ENCODE measurements around the gene CEP295NL.
A peak's percentile ranks its signal among the peaks of the same experiment; 100 is the strongest.
"Not testable (repeated sequence)": the region's sequence is repeated elsewhere in the genome, so short reads cannot be mapped to it uniquely, and the experiment has no call there.

Gene CEP295NL, protein sequence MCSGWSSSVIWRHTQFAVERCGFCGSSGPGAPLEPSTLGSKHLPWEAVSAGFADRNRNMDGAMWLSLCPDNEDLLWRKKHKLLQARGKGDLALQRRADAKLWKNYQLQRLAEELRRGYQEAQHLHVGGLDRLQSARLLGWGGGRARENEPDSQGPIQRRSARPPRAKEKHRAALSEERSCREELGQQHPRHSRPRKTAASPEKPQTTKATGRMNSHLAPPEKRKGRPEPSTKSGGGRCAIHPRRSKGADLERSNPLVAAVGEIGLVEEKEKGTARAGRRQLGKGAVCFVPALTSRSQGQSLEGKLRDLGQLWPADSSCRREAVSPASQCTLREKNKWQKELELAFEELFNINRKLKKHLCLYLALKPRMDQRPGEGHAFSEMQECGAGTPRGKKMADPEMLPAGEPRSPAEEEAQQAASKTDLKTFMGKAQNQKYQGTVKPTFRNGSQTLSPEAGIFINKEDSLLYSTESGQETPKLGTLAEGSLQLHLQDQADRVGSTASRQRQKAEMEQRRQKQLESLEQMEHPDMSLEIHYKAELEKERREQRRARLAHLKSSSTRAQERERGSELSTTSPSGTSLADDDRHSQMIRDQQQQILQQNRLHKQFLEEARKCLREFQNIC

DNA sequence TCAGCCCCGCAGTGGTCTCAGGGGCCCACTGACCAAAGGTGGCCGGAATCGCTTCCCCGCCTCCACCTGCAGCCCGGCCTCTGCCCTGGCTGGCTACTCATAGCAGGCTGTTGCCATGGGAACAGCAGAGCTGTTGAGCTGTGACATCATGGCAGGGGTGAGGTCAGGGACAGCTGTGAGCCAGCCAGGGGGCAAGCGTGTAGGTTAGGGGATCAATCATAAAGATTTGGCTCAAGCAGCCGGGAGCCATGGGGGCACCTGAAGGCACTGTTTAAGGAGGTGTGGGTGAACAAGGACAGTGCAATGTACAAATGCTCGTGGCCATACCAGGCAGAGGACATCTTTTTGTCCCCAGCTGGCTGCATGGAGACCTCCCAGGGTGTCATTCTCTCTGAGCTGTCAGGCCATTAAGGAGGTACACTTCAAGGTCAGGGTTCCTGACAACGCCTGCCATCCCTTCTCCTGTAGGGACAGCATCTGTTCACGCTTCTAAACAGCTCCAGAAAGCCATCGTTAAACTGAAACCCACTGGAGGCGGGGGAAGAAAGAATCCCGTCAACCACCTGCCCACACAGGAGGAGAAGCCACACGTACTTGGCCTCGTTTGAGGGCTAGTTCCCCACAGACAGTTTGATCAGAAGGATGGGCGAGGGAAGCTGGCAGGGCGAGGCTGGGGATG lies at the start of gene CEP295NL:
TSS of gene CEP295NL (minus strand) at position 101 of the 679 bp plus-strand sequence. CDS start 1,373 bp downstream, outside the sequence.
- no peak for DNase-seq

DNA sequence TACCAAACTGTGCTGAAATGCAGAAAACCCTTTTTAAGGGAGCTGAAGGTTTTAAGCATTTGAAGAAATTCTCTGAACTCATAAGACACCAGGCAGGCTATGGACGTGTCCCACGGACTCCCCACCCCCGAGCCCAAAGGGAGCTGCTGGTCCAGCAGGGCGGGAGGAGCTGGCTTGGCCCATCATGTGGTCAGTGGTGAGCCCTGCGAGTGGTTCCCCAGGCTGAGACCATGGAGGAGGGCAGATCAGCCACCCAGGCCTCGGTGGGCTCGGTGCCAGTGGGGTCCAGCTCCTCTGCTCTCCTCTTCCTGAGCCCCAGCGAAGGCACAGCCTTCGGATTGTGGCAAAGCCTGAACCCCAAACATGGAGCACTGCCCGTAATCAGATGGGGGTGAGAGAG lies 49.7 kb upstream of the CEP295NL start:
- DNase-seq, result no peak

DNA sequence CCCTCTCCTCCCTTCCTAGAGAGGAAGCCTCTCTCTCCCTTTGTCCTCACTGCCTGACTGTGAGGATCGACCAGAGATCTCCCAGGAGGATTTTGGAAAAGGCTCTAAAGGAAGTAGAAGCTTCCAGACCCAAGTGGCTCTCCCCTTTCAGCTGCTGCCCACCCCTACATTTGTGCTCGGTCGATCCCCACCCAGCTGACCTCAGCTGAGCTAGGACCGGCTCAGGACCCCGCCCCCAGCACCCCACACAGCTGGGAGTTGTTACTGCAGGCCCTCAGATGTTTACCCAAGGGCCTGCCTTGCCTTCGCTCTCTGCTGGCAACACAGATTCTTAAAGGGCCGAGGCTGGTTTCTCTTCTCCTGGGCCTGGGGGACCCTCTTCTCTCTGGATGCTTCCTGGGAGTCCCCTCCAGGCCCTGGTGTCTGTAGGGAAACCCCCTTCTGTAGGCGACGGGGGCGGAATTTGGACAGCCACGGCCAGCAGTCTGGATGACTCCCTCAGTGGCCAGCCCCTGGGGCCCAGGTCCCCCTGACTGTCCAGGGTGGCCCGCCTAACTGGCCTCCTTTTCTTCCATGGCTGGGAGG lies 49.1 kb upstream of the CEP295NL start:
- DNase-seq, result no peak

DNA sequence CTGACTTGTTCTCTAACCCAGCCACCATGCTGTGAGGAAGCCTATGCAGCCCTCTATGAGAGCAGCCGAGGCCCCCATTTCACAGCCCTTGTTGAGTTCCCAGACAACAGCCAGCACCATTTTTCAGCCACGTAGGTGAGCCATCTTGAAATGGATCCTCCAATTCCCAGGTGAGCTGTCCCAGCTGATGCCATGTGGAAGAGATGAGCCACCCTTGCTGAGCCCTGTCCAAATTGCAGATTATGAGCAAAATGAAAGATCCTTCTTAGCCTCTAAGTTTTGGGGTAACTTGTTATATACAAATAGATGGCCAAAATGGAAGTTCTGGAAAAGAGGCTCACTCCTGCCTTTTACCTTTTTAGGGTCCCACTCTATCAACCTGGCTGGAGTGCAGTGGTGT lies 47.9 kb upstream of the CEP295NL start:
- DNase-seq, result no peak

DNA sequence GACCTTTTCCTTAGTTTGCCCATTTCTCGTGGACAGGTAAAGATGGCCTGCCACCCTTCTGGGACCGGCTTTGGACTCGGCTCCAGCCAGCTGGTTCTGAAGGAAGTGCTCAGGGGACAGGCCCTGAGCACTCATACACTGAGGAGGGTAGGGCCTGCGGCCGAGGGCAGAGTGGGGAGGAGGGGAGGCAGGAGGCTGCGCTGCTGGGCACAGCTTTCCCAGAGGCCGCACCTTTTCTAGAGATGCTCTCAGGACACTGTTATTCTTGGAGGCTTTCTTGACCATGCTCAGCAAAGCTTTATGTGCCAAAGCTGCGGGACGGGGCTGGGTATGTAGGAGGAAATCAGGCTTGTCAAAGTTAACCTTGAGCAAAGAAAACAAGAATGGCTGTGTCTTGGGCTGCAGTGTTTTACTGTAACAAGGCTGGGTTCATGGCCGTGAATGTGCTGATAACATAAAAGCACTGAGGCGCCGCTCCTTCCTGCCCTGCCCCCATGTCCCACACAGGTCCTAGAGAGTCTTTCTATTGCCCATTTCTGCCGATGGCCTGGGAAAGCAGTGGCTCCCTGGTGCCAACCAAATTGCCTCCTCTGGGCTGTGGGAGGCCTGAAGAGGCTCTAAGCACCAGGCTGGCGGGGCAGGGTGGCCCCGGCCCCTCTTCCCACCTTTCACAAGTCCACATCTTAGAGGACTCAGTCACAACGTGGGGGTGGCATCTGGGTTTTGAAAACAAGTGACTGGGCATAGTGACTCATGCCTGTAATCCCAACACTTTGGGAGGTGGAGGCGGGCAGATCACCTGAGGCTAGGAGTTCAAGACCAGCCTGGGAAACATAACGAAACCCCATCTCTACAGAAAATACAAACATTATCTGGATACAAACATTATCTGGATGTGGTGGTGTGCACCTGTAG lies 44.5 kb upstream of the CEP295NL start:
- no peak for DNase-seq

DNA sequence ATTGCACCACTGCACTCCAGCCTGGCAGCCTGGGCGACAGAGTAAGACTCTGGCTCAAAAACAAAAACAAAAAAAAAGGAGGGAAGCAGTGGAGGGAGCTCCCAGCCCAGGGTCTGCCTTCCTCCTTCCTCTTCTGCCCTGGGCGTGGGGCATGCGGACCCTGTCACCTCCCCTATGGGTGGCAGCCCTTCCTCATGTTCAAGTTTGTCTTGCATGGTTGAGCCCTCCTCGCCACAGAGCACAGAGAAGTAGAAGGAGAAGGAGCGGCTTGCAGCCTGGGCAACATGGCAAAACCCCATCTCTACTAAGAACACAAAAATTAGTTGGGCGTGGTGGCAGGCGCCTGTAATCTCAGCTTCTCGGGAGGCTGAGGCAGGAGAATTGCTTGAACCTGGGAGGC lies 43.6 kb upstream of the CEP295NL start:
- no peak for DNase-seq

DNA sequence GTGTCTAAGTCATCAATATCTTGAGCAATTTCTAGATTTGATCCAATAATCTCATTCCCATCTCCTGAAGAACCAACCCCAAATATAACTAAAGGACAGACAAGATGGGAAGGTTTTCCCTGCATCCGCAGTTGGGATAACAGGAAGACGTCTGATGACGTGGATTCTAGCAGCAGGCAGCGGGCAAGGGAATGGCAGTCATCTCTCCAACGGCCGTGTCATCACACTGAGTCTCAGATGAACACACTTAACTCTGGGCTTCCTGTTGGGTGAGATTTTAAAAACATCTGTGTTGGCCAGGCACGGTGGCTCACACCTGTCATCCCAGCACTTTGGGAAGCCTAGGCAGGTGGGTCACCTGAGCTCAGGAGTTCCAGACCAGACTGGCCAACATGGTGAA lies 43.1 kb upstream of the CEP295NL start:
- no peak for DNase-seq

DNA sequence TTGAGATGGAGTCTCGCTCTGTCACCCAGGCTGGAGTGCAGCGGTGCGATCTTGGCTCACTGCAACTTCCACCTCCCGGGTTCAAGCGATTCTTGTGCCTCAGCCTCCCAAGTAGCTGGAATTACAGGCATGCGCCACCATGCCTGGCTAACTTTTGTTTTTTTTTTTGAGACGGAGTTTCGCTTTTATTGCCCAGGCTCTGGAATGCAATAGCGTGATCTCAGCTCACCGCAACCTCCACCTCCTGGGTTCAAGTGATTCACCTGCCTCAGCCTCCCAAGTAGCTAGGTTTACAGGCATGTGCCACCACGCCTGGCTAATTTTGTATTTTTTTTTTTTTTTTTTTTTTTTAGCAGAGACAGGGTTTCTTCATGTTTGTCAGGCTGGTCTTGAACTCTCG lies 42.5 kb upstream of the CEP295NL start:
- not testable (repeated sequence) for DNase-seq

DNA sequence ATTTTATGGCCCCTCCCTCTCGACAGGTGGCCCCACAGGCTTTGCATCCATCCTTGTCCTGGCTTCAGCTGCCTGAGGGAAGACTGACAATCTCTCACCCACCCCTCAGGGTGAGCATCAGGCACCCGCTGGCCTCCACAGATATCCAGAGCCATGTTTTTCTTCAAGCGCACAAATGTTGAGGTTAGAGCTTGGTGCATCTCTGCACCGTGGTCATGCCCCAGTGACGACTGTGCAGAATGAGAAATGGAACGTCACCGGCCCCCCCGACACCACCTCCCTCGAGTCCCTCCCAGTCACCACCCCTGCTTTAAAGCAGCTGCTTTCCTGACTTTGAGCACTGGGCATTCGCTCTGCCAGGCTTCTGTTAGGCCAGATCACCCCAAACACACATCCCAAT lies 42.0 kb upstream of the CEP295NL start:
- no peak for DNase-seq

DNA sequence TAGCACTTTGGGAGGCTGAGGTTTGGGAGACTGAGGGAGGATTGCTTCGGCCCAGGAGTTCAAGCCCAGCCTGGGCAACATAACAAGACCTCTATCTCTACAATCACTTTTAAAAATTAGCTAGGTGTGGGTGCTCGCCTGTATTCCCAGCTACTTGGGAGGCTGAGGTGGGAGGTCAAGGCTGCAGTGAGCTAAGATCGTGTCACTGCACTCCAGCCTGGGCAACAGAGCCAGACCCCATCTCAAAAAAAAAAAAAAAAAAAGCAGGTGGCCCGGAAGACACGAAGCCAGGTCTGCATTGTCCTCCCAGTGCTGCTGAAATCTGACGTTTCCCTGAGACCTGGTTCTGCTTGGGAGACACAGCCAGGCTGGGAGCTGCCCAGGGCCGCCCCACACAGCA lies 41.0 kb upstream of the CEP295NL start:
- no peak for DNase-seq

DNA sequence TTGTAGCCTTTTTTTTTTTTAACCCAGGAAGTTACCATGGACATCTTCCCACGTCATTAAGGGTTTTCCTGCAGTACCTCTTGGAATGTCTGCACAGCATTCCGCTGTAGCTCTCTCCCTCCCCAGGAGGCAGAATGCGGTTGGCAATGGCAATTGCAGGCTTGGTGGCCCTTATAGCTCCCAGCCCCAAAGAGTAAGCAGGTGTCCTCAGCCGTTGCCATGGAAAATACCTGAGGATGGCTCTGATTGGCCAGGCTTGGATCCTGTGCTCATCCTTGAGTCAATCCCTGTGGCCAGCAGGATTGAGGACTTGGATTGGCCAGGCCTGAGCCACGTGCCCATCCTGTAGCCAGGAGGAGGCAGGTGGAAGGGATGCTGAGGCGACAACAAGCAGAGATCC lies 37.7 kb upstream of the CEP295NL start:
- no peak for DNase-seq

DNA sequence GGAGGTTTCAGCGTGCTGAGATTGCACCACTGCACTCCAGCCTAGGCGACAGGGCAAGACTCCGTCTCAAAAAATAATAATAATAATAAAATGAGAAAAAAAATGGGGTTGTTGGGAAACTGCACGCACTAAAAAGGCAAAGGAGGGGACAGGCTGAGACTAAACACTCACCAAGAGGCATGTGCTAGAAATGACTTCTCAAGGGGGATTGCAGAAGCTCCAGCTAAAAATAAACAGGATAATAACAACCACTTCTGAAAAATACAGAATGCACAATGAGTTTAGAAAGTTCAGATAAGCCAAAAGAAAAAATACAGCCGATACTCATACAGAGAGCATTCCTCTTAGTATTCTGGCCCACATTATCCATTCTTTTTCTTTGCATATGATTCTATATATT lies 37.3 kb upstream of the CEP295NL start:
- DNase-seq, result no peak

DNA sequence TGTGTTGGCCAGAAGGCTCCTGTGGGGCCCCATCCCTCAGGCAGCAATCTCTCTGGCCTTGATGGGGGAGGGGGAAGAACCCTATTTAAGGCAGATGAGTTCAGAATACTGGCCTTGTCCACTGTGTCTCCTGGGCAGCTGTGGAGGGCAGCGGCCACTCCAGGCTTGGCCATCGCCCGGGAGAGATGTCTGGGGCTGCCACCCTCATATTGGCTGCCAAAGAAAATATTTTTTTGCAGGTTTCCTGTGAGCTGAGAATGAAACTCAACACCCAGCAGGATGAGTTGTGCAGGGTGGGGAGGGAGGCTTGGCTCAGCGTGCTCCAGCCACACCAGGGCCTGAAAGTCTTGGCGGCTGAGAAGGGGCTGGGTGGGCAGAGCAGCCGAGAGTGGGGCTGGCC lies 36.6 kb upstream of the CEP295NL start:
- no peak for DNase-seq

DNA sequence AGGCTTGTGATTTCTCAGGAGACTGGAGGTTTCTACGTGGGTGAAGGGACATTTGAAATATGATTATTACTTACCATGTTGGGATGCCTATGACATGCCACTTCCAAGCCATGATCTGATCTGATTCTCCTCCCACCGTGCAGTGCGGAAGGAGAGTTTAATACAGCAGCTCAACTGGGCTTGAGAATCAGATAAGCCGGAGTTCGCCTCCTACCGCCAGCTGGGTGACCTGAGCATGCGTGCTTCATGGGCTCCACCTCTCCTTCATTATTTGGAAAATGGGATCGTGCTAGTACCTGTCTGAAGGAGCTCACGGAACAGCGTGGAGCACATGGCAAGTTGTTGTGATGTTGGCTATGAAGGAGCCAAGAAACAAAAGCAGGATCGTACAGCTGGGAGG lies 34.6 kb upstream of the CEP295NL start:
- DNase-seq, result no peak

DNA sequence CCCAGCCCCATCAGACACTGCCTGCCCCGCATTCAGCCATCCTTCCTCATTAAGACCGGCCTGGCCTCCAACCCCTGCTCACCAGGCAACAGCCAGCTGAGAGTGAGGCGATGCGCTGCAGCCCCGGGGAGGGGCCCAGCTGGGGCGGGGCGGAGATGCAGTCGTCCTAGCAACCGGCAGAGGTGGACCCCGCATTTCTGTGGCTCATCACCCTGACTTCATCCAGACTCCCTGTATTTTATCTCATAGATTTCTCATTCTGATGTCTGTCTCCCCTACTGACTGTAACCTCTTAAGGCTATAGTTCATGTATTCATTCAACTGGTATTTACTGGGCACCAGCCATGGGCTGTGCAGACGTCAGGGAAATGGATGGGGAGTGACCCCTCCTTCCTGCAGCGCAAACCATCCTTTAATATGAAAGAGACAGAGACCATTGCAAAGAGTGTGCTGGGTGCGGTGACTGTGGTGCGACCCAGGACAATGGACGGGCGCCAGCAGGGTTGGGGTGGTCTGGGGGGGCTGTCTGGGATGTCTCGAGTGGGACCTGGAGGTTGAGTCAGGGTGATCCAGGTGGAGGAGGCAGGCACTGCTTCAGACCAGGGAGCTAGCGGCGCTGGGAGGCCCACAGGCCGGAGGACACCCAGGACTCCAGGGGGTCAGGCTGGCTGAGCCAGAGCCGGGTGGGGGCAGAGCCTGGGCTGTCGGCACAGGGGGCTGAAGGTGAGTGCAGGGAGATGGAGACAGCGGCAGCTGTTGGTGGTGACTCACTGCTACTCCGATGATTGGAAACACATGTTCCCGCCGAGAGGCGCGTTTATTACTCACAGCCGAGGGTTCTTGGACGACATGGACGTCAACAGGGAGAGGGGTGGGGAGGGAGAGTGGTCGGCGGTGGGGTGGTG lies 32.7 kb upstream of the CEP295NL start:
- no peak for DNase-seq

DNA sequence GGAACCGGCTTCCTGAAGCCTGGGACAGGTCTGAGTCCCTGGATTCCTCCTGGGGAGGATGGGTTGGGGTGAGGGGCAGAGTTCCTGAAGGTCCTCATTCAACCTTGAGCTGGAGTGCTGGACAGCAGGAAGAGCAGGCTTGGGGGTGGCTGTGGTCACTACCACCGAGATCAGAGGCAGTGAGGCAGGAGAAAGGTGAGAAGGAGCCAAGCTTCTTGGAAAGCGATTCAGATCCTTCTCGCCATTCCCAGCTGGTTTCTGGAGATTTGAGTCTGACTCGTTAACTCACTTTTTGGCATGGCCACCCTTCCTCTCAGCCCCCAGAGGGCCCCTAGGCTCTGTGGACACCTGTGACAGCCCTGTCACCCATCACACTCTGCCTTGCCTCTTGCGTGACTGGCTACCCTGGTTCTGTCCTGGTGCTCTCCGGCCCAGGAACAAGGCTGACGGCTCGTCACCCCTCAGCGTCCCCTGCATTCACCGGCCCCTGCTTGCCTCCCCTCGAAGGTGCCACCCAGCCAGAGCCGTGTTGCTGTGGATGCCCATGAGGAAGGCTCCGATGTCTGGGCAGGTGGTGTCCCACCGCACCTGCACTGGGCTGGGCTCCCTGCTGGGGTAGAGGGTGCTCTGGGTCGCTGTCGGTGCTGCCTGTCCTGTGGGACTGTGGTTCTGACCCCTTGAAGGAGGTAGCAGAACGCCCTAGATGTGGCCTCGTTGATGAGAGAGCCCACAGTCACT lies 31.8 kb upstream of the CEP295NL start:
- DNase-seq, result no peak

DNA sequence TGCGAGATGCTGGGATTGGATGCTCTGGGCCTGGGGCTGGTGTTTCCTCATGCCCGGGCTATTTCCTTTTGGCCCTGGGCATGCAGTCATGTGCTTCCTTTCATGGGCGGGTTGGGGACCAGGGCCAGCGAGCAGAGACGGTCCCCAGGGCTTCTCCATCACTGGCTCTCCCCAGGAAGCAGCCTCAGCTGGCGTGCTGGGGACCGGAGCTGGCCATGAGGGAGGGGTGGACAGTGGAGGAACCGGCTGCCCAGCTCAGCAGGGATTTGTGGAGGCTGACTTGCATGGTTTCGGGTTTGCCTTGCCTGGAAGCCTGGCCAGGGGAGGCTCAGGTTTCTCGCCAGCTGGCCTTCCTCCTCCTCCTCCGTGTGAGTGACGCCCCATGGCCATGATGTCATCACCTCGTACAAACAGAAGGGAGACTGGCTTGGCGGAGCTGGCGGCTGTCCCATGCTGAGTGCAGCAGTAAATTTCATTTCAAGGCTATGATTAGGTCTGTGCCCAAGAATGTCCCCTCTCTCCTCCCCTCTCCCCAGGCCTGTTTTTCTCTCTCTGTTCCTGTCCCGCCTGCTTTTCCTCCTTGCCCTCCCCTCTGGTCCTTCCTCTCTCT lies 31.1 kb upstream of the CEP295NL start:
- DNase-seq, result no peak

DNA sequence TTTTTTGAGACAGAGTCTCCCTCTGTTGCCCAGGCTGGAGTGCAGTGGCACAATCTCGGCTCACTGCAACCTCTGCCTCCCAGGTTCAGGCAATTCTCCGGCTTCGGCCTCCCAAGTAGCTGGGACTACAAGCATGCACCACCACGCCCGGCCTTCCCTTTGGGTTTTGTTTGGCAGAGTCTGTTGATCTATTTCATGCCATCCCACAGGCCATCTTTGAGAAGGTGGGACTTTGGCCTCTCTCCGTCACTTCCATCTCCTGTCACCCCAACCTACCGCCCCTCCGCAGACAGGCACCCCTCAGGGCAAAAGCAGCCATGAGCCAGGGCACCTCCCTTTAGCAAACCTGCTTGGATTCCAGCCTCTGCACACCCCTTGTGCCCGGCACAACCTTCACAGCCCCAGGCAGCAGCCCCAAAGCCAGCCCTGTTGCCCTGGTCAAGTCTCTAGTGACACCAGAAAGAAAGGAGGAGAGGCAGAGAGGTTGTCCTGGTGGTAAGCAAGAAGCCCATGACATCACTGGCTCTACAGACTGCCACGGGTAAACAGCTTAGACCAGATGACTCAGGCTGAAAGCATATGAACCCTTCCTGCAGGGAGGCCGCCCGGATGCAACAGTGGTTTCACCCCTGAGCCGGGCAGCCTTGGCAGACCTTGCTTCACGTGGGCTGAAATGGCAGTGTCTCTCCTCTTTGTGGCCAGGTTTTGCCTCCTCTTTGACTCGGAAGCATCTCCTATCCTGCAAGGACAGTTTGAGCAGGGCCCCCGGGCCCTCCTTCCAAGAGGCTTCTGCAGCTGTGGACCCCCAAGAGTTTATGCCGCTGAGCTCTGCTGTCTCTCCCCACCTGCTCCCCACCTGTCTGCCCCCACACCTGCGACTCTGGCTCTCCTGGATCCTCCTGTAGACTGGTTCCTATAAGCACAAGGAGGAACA lies 30.3 kb upstream of the CEP295NL start:
- DNase-seq, result peak; percentile 35

Data from hematopoietic multipotent progenitor cell treated with erythropoietin and hydrocortisone succinate and interleukin-3 and kit ligand, for 4 days (in vitro differentiated cells).